Measurements from ENCODE around the gene UBN2.
A peak's percentile ranks its signal among the peaks of the same experiment; 100 is the strongest.
"Not testable (repeated sequence)": the region's sequence is repeated elsewhere in the genome, so short reads cannot be mapped to it uniquely, and the experiment has no call there.

Gene UBN2

GRCh38 chr7:139294241-139294640 lies 63.2 kb downstream of the UBN2 start:
- no peak for DNase-seq (ENCODE audit: low read depth, low spot score)

- no peak for DNase-seq (ENCODE audit: low read depth, low spot score)
Measured at GRCh38 chr7:139294951-139295575, 64.0 kb downstream of the UBN2 start.

- DNase-seq (ENCODE audit: low read depth, low spot score) = no peak
Measured at GRCh38 chr7:139297795-139298194, 66.8 kb downstream of the UBN2 start.

- DNase-seq (ENCODE audit: low read depth, low spot score) = no peak
Measured at GRCh38 chr7:139299296-139299695, 68.3 kb downstream of the UBN2 start.

- no peak for DNase-seq (ENCODE audit: low read depth, low spot score)
Measured at GRCh38 chr7:139300390-139300789, 69.4 kb downstream of the UBN2 start.

- no peak for DNase-seq (ENCODE audit: low read depth, low spot score)
Measured at GRCh38 chr7:139304517-139304916, 73.5 kb downstream of the UBN2 start.

GRCh38 chr7:139317939-139318505 lies 87.0 kb downstream of the UBN2 start:
- DNase-seq (ENCODE audit: low read depth, low spot score) = no peak

- no peak for DNase-seq (ENCODE audit: low read depth, low spot score)
Measured at GRCh38 chr7:139321071-139321745, 90.2 kb downstream of the UBN2 start.

GRCh38 chr7:139324709-139325108 lies 93.7 kb downstream of the UBN2 start:
- not testable (repeated sequence) for DNase-seq (ENCODE audit: low read depth, low spot score)

- peak; percentile 4 for DNase-seq (ENCODE audit: low read depth, low spot score)
Measured at GRCh38 chr7:139328375-139328774, 97.3 kb downstream of the UBN2 start.

- DNase-seq (ENCODE audit: low read depth, low spot score) = no peak
Measured at GRCh38 chr7:139329119-139329518, 98.1 kb downstream of the UBN2 start.

- DNase-seq (ENCODE audit: low read depth, low spot score) = no peak
Measured at GRCh38 chr7:139330333-139331030, 99.4 kb downstream of the UBN2 start.

GRCh38 chr7:139332697-139333359 lies 101.8 kb downstream of the UBN2 start:
- no peak for DNase-seq (ENCODE audit: low read depth, low spot score)

GRCh38 chr7:139333443-139333842 lies 102.4 kb downstream of the UBN2 start:
- not testable (repeated sequence) for DNase-seq (ENCODE audit: low read depth, low spot score)

GRCh38 chr7:139334399-139335150 lies 103.5 kb downstream of the UBN2 start:
- no peak for DNase-seq (ENCODE audit: low read depth, low spot score)

GRCh38 chr7:139339025-139339424 lies 108.0 kb downstream of the UBN2 start:
- no peak for DNase-seq (ENCODE audit: low read depth, low spot score)

- DNase-seq (ENCODE audit: low read depth, low spot score) = no peak
Measured at GRCh38 chr7:139339698-139340036, 108.6 kb downstream of the UBN2 start.

- peak; percentile 100 for DNase-seq (ENCODE audit: low read depth, low spot score)
Measured at GRCh38 chr7:139340037-139340807, 109.2 kb downstream of the UBN2 start.

- DNase-seq (ENCODE audit: low read depth, low spot score) = no peak
Measured at GRCh38 chr7:139340808-139341057, 109.7 kb downstream of the UBN2 start.

- DNase-seq (ENCODE audit: low read depth, low spot score) = peak; percentile 86
Measured at GRCh38 chr7:139341058-139341775, 110.2 kb downstream of the UBN2 start, which contains the start of gene FMC1. TSS of gene FMC1 (plus strand) at chr7:139341337. CDS start at chr7:139341385, 48 bp downstream.
